ENCODE data around the gene GRIN3A.
"Not testable (repeated sequence)": the region's sequence is repeated elsewhere in the genome, so short reads cannot be mapped to it uniquely, and the experiment has no call there.

The GRIN3A gene

GRCh38 chr9:101578378-101578777 lies 160.1 kb downstream of the GRIN3A start:
- DNase-seq (ENCODE audit: low spot score): no peak

- DNase-seq (ENCODE audit: low spot score): no peak
Measured at GRCh38 chr9:101574731-101575333, 163.6 kb downstream of the GRIN3A start.

GRCh38 chr9:101572316-101572715 lies 166.1 kb downstream of the GRIN3A start:
- no peak for DNase-seq (ENCODE audit: low spot score)

GRCh38 chr9:101571114-101571513 lies 167.3 kb downstream of the GRIN3A start:
- no peak for DNase-seq (ENCODE audit: low spot score)

GRCh38 chr9:101569741-101570501 lies 168.5 kb downstream of the GRIN3A start:
- no peak for DNase-seq (ENCODE audit: low spot score)

- no peak for DNase-seq (ENCODE audit: low spot score)
Measured at GRCh38 chr9:101567725-101568350, 170.6 kb downstream of the GRIN3A start.

GRCh38 chr9:101566904-101567724 lies 171.3 kb downstream of the GRIN3A start:
- DNase-seq (ENCODE audit: low spot score): peak; percentile 47

- DNase-seq (ENCODE audit: low spot score): no peak
Measured at GRCh38 chr9:101564252-101564651, 174.2 kb downstream of the GRIN3A start.

GRCh38 chr9:101562966-101563365 lies 175.5 kb downstream of the GRIN3A start:
- no peak for DNase-seq (ENCODE audit: low spot score)

- DNase-seq (ENCODE audit: low spot score): no peak
Measured at GRCh38 chr9:101561740-101562139, 176.7 kb downstream of the GRIN3A start.

- not testable (repeated sequence) for DNase-seq (ENCODE audit: low spot score)
Measured at GRCh38 chr9:101549472-101550098, 188.9 kb downstream of the GRIN3A start.

- no peak for DNase-seq (ENCODE audit: low spot score)
Measured at GRCh38 chr9:101543098-101543735, 195.2 kb downstream of the GRIN3A start.

GRCh38 chr9:101540069-101540468 lies 198.4 kb downstream of the GRIN3A start:
- DNase-seq (ENCODE audit: low spot score): no peak

GRCh38 chr9:101536938-101537337 lies 201.5 kb downstream of the GRIN3A start:
- DNase-seq (ENCODE audit: low spot score): no peak

- DNase-seq (ENCODE audit: low spot score): no peak
Measured at GRCh38 chr9:101536351-101536750, 202.1 kb downstream of the GRIN3A start.

GRCh38 chr9:101533334-101534204 lies 204.9 kb downstream of the GRIN3A start, which contains the start of gene RNF20:
RNF20 (plus strand) TSS chr9:101533853; CDS start chr9:101535424, 1,571 bp downstream.
- DNase-seq (ENCODE audit: low spot score): peak; percentile 98

- peak; percentile 82 for DNase-seq (ENCODE audit: low spot score)
Measured at GRCh38 chr9:101530076-101530711, 208.3 kb downstream of the GRIN3A start.

GRCh38 chr9:101528015-101528414 lies 210.4 kb downstream of the GRIN3A start:
- no peak for DNase-seq (ENCODE audit: low spot score)

- DNase-seq (ENCODE audit: low spot score): no peak
Measured at GRCh38 chr9:101527066-101527465, 211.4 kb downstream of the GRIN3A start.

- no peak for DNase-seq (ENCODE audit: low spot score)
Measured at GRCh38 chr9:101524371-101524770, 214.1 kb downstream of the GRIN3A start.

Data from activated CD4-positive, alpha-beta T cell treated with anti-CD3 and anti-CD28 coated beads, Interleukin-2, Interleukin-4, amounts not matched to agents 100 ng/mL and 50 ng/mL, durations not matched to agents 16 hours and 8 hours (primary cell).